CMK (cell line): Measurements from ENCODE around the gene CIRBP.

Experiments used
- DNase-seq: peaks from one replicate; pipeline ENCODE4 v3.0.0-alpha.2; 2010; ENCODE audit warnings: low read depth

The CIRBP gene

DNA sequence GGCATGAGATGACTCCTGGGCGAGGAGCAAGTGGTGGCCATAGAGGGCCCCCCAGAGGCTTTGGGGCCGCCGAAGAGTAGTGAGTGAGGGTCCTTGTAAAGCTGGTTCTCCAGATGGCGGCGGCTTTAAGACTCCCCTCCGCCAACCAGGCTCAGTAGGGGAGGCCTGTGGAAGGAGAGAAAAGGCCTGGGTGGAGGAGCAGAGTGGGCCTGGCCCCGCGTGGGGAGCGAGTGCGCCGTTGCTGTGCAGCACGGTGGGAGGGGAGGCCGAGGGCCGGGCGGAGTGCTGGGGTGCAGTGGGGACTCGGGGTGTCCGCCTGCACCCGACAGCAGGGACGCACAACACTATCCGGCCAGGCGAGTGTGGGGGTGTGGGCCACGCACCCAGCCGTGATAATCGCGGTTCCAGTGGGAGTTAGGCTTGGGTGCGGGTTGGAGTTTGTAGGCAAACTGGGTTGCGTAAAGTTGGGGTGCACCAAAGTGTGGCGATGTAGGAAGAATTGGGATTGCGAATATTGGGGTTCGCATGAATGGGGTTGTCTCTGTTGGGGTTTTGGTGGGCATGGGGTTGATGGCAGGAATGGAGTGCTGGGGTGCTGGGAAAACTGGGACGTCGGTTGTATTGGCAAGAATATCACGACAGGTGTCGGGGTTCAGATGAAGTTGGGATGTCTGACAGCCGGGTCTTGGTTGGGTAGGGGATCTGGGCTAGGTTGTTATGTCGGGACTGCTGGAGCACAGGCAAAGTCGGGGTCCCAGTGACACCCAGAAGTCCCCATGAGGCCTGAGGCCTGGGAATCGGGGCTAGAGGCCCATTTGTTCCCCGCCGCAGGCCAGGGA lies 687 bp upstream of the CIRBP start:
- no peak for DNase-seq

DNA sequence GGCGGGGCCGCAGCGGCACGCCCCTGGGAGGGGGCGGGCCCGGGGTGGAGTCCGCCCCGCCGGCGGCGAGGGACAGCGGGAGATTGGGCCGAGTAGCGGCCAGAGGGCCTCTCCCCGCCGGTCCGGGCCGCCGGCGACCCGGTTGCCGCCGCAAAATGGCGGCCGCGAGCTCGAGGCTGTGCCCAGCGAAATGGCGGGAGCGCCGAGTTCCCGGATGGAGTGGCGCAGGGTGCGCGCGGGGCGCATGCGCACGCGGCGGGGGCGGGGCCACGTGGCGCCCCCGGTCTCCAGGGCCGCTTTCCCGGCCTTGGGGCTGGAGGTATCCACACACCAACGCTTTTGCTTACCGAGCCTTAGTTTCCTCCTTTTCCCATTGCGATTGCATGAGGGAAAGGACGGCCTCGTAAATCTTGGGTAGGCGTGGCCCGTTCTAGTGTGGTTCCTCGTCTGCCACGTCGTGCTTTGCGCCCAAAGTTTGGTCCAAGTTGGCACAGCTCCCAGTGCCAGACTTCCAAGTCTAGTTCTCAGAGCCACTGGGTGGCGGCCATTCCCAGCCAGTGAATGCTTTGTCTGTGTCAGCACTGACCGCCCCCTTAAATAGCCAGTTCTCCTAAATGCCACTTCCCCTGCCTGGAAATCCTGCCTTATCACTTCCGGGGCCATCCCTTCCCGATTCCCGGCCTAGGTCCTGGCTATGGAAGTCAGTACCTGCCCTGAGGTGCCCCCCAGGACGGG lies 513 bp downstream of the CIRBP start:
- DNase-seq = no peak

DNA sequence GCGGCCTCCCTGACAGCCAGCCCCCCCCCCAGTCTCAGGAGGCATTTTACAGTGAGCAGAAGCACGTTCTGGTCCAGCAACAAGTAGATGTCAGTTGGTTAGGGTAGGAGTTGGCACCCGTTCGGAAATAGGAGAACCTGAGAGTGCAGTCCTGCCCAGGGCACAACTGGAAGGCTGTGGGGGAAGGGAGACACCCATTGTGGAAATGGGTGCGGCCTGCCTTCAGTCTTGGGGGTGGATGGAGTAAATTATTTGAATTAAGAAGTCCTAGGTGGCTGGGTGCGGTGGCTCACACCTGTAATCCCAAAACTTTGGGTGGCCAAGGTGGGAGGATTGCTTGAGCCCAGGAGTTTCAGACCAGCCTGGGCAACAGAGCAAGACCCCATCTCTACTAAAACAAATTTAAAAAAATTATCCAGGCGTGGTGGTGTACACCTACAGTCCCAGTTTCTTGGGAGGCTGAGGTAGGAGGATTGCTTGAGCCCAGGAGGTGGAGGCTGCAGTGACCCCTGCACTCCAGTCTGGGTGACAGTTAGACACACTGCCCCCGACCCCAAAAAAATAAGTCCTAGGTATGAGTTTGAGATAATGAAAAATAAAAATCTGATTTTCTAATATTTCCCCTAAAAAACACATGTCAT lies 1.2 kb downstream of the CIRBP start:
- no peak for DNase-seq

DNA sequence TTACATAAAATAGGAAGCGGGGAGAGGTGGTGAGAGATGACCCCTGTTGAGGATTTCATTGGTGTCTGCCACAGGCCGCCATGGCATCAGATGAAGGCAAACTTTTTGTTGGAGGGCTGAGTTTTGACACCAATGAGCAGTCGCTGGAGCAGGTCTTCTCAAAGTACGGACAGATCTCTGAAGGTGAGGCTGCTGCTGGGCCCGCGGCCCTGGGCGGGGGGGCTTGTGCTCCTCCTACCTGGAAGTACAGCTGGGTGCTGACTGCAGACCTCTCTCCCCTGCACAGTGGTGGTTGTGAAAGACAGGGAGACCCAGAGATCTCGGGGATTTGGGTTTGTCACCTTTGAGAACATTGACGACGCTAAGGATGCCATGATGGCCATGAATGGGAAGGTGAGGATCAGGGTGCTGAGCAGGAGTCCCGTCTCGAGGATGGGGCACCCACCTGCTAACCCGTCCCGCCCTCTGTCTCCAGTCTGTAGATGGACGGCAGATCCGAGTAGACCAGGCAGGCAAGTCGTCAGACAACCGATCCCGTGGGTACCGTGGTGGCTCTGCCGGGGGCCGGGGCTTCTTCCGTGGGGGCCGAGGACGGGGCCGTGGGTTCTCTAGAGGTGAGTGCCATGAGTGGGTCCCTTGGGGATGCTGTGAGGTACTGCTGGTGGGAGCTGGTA lies 1.9 kb downstream of the CIRBP start:
- no peak for DNase-seq

DNA sequence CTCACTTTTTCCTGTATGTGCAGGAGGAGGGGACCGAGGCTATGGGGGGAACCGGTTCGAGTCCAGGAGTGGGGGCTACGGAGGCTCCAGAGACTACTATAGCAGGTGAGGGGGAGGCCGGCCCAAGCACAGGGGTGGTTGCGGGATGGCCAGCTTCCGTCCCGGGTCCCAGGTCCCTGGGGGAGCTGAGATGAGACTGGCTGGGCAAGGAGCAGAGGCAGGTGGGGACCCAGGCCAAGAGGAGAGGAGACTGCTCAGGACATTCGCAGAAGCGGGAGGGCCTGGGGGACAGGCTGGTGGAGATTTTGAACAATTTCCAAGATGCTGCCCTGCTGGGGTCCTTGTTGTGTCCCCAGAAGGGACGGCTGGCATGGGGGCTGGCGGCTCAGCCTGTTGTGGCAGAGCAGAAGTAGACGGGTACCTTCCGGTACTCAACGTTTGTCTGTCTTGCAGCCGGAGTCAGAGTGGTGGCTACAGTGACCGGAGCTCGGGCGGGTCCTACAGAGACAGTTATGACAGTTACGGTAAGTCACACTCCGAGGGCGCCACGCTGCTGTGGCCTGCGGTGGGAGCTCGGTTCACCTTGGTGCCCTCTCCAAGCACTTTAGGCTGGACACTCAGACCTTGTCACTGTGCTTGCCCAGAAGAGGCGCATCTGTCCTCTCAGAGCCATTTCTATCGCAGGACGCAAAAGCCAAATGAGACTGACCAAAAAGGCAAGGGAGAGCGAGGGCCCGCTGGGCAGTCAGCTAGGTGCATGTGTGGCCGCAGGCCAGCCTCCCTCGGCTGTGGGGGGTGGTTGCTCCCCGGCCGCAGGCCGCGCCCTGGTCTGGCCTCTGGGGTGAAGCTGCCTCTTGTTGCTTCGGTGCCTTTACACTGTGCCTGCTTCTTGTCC lies 2.6 kb downstream of the CIRBP start:
- no peak for DNase-seq

DNA sequence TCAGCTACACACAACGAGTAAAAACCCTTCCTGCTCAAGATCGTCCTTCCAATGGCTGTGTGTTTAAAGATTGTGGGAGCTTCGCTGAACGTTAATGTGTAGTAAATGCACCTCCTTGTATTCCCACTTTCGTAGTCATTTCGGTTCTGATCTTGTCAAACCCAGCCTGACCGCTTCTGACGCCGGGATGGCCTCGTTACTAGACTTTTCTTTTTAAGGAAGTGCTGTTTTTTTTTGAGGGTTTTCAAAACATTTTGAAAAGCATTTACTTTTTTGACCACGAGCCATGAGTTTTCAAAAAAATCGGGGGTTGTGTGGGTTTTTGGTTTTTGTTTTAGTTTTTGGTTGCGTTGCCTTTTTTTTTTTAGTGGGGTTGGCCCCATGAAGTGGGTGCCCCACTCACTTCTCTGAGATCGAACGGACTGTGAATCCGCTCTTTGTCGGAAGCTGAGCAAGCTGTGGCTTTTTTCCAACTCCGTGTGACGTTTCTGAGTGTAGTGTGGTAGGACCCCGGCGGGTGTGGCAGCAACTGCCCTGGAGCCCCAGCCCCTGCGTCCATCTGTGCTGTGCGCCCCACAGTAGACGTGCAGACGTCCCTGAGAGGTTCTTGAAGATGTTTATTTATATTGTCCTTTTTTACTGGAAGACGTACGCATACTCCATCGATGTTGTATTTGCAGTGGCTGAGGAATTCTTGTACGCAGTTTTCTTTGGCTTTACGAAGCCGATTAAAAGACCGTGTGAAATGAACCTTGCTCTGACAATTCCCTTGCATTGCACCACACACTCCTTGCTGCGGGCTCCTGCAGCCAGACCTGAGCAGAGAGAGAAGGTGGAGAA lies 3.5 kb downstream of the CIRBP start:
- DNase-seq = no peak

DNA sequence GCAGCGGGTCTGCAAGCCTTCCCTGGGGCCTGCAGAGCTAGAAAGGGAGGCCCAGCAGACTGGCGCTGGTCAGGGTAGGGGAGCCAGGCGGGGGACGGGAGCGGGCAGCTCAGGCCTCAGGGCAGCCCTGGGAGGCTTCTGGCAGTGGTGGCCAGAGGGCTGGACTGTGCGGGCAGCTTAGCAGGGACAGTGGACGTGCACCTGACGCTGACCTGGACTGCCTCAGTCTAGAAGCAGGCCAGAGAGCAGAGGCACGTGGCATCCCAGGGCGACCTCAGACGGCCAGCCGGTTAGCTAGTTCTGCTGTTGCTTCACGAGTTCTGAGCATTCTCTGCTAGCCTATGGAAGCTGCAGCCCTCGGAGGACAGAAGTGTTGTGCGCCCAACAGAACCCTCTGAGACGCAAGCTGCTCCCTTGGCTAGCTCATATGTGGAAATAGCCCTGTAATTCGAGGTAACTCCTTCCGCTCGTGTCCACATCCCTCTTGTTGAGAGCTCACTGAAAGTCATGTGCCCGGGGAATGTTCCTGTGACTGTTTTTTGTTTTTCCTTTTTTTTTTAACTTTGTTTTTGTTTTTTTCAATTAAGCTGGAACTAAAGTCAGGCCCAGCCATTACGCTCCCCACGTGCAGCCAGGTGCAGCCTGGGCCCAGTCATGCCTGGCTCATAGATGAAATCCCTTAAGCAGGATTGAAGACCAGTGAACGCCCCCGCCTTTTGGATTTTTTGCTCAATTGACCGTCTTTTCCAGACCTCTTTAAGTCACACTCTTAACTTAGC lies 4.3 kb downstream of the CIRBP start:
- no peak for DNase-seq

DNA sequence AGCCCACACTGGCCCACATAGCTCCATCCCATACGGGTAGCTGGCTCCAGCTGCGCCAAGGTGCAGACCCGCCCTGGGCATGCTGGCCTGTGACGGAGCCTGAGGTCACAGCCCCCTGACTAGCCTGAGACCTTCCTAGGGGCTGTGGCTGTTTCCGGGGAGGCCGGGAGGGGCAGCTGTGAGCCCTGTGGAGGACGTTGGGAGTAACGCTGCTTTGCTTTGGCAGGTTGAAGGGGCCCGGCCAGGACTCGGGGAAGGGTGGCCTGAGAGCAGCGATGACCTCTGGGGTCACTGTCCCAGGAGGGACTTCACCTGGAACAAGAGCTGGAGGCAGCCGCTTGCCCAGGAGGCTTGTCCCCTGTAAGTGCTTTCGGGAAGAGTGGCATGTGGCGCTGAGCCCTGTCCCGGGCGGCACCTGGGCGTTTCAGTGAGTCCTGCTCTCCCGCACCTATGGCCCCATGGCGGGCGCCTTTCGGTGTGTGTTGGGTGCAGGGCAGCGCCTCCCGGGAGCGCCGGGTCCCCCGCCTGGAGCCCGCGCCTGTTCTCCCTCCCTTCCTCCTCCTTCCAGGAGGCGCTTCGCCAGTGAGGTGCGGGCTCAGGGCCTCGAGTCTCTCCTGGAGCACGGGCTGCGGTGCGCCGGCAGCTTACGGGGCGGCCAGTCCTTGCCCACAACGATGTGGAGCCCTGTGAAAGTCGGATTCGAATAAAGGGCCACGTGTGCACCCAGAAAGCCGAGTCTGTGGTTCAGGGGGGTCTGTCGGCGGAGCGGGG lies 5.1 kb downstream of the CIRBP start:
- DNase-seq = no peak

DNA sequence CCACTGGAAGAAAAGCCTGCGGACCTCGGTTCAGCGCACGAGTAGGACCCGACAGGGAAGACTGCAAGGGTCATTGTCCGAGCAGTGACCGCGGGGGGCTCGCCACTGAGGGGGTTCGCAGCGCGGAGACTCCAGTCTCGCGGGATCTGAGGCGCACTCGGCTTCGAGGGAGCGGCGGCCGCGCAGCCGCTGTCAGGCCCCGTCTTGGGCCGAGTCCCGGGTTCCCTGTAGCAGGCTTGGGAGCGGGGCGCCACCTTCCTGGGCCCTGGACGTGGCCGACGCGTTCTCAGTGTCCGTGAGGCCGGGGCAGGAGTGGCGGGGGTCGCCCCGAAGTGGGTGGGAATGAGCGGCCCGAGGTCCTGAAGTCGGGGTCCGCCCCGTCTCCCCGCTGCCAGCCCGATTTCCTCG lies 5.7 kb downstream of the CIRBP start:
- no peak for DNase-seq

DNA sequence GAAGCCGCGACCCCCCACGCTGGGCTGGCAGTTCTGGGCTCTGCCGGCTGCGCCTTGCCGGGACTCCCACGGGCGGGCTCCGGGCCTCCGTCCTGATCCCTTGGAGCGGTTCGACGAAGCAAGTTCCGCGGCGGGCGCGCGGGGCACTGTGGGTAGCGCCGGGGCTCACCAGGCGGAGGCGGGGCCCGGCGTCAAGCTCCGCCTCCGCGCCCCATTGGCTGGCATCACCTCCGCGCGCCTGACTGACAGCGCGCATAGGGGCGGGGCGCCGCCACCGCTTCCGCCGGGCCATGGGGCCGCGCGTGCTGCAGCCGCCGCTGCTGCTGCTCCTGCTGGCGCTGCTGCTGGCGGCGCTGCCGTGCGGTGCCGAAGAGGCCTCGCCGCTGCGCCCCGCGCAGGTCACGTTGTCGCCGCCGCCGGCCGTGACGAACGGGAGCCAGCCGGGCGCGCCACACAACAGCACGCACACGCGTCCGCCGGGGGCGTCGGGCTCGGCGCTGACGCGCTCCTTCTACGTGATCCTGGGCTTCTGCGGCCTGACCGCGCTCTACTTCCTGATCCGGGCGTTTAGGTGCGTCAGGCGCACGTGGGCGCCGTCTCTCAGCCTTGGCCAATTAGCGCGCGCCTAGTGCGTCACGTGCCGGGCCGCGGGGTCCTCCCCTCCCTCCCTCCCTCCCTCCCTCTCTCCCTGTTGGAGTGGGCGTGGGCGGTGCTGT lies 6.3 kb downstream of the CIRBP start, which contains the start of gene FAM174C:
TSS of gene FAM174C (plus strand) at position 271 of the 716 bp plus-strand sequence. CDS start at position 291, 20 bp downstream.
- peak; percentile 94 for DNase-seq

DNA sequence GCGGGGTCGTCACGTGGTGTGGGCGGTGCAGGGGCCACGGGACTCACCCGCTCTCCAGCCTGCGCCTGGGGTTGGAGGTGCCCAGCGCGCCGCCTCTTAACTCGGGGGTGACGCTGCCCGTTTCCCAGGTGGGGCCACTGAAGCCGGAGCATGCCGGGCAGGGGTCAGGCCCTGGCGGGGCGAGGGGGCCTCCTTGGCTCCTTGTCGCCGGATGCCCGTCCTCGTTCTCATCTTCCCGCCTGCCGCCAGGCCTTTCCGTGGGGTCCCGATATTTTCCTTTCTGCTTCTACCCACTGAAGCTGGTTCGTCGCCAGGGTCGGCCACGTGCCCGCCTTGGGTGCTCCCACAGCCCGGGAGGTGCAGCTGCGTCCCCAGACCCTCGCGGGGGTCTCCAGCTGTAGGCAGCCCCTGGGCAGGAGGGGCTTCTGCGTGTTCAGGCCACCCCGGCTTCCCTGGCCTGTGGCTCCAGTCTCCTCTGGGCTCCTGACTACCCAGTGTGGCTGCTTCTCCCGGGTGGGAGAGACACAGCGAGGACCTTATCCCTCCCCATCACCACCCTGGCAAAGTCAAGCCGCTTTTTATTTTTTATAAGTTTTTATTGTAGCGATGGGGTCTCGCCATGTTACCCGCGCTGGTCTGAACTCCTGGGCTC lies 7.0 kb downstream of the CIRBP start:
- DNase-seq = no peak

DNA sequence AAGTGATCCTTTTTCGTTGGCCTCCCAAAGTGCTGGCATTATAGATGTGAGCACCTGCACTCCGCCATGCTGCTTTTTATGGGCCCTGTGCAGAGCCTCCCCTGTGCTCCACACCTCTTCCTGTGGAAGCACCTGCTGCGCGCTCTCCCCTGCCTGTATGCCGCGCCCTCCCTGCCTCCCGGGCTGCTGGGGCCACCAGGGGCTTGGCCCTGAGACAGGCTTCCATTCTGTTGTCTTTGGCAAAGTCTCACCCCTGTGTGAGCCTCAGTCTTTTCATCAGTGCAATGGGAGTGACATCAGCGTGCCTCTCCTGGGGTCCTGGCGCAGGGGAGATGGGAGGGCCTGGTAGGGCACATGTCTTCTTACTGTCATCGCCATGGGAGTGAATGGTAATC lies 7.5 kb downstream of the CIRBP start:
- DNase-seq = no peak

DNA sequence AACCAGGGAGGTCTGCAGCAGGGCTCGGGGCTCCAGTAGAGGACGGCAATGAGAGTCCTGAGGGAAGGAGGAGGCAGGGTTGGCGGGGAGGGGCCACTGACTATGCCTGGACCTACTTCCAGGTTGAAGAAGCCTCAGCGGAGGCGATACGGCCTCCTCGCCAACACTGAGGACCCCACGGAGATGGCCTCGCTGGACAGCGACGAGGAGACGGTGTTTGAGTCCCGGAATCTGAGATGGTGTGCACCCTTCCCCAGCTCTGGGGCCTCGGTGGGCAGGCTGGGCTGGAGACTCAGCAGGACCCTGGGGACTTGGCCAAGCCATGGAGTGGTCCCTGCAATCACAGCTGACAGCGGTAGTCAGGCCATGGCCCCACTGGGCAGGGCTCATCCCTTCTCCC lies 7.9 kb downstream of the CIRBP start:
- DNase-seq = no peak

DNA sequence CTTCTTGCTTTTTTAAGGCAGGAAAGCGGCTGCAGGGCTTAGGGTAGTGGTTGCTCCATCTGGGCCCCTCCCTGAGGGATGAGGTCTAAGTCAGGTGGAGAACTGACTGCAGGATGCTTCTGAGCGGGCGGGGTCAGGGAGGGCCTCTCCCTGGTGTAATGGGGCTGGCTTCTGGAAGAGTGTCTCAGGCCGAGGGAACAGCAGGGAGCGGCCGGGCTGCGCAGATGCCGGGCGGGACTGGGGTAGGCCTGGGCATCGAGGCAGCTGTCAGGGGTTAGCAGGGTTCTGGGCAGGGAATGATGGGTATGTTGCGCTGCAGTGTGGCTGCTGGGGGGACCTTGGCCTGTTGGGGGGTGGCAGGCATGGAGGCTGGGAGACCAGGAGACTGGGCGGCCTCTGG lies 8.9 kb downstream of the CIRBP start:
- DNase-seq = no peak

DNA sequence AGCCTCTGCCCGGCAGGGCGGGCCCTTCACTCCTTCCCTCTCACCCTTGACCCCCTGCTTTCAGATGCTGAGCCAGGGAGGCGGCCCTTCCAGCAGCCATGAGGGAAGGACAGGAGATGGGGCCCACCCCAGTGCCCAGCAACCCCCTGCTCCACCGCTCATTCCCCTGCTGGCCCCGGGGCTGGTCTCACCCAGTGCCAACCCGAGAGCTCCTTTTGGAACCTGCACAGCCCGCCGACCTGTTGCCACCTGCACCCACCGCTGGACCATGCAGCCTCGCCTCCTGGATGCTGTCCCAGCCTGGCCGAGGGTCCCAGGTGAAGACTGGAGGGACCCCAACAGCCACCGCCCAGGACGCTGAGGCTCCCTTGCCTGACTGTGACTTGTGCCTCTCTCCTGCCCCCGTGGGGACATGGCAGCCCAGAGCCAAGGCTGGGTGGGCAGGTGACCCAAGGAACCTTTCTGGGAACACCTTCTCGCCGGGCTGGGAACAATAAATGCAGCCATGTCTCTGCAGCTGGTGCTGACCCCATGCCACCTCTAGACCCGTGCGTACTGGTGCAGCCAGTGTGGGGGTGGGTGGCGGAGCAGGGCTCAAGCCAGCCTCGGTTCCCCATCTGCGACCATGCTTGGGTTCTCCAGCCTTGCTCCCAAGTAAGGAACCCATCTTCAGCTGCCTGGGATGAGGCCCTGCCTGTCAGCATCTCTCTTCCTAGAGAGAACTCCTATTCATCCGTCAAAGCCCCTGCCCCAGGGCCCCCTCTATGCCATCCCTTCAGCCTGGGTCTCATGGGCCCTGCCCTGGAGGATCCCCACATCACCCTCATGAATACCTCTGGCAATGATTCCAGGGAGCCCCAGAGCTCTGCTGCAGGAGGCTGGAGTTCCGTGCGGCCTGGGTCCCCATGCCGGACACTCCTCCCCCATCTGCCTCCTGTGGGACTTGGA lies 9.9 kb downstream of the CIRBP start:
- no peak for DNase-seq

DNA sequence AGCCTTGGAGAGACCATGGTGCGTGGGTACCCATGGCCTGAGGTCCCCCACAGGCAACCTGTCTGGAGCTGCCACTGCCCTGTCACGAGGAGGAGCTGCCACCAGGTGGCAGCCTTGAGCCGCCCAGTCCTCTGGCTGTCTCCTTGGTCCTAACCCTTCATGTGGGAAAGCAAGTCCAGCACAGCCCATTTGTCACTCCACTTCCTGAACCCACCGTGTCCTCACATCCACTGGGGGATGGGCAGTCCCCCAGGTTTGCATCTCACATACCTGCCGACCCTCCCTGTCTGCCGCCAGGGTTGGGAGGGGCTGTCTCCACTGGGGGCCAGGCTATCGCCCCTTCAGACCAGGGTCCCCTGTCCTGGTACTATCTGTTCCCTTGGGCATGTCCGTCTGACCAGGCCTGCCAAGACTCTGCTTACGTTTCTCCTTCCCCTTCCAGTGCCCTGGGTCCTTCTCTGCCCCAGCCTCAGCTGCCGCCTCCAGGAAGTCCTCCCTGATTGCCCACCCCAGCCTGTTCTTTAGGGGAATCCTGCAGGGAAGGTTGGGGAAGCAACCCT lies 10.7 kb downstream of the CIRBP start:
- no peak for DNase-seq
